ENCODE measurements around the gene FRYL.
A peak's percentile ranks its signal among the peaks of the same experiment; 100 is the strongest.
"Not testable (repeated sequence)": the region's sequence is repeated elsewhere in the genome, so short reads cannot be mapped to it uniquely, and the experiment has no call there.

FRYL gene

DNA sequence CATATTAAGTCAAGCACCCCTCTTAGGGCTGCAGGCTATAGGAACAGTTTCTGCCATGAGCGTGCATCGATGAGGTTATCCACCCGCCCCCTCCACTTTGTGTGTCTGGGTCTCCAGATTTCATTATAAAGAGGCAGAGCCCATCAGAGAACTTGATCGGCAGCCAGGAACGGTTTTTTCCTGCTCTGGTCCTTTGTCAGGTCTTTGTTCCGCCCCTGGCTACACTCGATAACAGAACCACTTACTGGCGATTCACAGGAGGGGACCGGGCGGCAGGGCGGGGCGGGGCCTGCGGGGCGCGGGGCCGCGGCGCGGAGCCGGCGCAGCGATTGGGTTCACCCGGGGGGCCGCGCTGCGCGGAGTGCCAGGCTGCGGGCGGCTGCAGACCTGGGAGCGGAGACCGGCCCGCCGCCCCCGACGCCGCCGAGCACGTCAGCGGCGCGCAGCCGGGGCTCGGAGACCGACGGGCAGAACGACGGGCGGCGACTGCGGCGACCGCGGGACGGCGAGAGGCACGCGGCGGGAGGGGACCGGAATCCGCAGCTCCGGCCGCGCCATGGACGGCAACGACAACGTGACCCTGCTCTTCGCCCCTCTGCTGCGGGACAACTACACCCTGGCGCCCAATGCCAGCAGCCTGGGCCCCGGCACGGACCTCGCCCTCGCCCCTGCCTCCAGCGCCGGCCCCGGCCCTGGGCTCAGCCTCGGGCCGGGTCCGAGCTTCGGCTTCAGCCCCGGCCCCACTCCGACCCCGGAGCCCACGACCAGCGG is 296.9 kb downstream of the FRYL start, which contains the start of gene SLC10A4:
TSS of gene SLC10A4 (plus strand) at position 338 of the 771 bp plus-strand sequence. CDS start at position 557, 219 bp downstream.
- DNase-seq: peak; percentile 52 to 62

DNA sequence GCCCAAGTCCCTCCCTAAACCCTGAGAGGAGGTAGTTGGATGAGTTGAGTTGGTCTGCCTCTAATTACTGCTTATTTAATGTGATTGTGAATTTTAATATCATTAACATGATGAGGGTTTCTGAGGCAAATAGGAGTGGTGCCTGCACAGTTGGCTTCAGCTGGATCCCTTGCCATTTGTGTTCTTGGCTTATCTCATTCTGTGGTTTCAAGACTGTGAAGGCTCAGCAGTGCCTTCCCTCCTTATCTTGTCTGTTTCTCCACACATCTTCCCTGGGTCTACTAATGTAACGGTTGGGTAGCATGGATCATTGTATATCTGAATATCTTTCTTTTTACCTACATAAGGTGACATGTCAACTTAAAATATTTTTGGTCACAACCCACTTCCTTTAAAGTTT is 298.5 kb downstream of the FRYL start:
- DNase-seq: no peak

DNA sequence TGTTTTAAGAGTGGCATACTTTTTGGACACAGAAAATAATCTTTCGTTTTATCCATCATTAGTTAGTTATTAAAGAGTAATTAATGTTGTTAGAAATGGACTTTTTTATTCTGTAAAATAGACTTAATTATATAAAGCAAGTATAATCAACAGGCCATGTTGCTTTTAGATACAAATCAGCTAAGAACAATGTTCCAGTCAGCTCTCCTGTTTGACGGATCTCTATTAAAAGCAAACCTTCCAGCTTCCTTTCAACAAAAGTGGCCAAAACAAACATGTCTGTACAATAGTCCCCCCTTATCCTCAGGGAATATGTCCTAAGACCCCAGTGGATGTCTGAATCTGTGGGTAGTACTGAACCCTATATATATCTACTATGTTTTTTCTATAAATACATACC is 301.8 kb downstream of the FRYL start:
- DNase-seq: no peak

DNA sequence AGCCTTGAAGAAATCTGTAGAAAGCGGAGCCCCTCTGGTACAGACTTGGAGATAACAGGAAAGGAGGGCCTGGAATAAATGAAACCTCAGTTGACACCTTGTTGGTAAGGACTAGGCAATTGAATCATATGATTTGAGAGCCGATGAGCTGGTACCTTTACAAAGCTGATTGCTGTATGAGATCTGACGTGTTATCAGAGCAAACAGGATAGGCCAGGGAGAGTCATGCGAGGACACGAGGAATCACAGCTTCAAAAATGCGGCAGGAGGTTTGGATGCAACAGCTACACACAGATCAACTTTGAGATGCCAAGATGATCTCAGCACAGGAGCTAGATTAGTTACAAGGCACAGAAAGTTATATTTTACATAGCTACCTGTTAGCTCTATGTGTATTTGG is 304.3 kb downstream of the FRYL start:
- no peak for DNase-seq

DNA sequence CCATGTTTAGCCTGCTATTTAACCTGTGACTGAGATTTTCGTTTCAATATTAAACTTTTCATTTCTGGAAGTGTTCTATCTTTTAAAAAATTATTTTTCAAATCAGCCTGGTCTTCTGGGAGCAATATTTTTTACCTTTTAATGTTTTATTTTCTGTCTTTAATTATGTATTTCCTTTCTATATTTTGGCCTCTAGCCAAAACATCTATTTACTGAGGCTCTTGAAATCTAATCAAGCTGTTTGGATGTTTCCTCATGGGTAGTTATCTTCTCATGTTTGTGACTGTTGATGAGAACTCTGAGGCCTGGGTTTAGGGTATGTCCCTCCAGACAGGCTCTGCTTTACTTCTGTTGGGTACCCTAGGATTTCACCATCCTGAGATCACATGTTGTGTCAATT is 307.3 kb downstream of the FRYL start:
- DNase-seq: no peak

DNA sequence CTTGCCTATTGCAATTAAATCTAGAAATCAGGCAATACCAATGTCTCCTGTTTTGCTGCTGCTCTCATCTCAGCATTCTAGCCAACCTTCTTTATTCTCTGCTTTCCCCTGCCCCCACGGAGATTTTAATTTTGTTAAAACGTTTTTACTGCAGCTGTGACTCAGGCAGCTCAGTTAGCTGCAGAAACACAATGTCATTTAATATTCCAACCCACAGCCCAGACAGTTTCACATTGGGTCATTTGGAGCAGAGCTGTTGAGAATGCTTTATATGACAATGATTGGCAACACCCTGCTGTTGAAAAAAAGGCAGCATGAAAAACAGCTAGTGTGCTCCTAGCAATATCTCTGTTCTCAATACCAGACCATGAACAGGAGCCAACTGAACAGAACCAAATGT is 309.5 kb downstream of the FRYL start:
- DNase-seq: no peak

DNA sequence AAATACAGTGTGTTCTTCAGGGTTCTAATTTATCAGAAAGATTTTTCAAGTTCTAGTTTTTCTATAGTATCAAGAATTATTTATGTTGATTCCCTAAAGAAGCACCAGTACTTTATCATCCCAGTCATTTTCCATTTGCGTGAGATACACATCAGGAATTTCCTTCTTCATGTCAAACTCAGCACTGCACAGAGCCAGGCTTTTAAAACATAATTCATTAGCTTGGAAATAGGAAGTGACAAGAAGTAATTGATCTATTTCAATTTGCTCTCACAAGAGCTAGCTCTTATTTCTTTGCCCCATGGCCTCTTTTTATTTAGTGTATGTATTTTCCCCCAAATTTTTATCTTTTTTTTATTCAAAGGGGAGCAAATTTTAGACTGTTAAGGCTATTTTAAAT is 309.9 kb downstream of the FRYL start:
- no peak for DNase-seq

DNA sequence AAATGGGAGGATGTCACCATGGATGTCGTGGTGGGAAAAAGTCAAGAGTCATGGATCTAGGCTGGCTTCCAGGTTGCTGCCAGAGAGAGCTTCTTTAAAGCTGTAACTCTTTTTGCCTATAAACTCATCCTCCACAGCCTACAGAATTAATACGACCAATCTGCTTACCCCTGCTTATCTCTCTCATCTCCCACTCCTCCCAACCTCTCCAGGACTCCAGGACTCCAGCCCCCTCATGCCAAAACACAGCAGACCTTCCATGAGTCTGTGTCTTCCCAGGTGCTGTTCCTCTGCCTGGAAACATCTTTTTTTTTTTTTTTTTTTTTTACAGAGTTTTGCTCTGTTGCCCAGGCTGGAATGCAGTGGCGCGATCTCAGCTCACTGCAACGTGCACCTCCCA is 312.2 kb downstream of the FRYL start:
- DNase-seq: no peak

DNA sequence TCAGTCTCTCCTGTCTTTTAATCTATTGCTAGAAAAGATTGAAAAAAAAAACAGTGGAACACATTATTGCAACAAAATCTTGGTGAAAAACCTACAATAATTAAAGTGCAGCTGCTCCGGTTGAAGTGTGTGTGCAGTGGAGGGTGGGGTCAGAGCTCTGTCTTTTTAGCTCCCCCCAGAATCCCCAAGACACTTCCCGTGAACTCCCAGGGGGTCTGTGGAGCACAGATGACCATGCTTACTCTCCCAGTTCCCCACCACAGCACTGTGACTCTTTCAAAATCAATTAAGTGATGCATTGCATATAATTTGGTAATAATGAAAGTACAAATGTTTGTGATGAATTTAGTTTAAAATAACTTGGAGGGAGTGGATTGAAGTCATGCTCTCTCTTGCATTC is 312.6 kb downstream of the FRYL start:
- DNase-seq: no peak

DNA sequence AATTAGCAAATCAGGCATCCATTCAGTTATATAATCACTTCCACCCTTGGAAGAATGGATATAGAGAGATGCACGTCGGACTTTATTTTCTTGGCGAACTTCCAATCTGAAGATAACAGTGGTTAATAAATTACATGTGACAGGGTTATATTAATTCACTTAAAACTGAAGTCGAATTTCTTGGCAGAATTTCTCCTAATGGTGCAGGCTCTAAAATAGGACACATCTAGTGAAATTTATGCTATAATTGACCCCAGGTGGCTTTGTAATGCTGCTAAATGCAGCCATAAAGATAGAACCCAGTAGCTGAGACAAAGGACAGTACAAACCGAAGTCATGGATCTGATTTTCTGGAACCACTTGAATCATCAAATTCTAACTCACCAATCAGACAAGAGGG is 317.7 kb downstream of the FRYL start:
- DNase-seq: no peak

DNA sequence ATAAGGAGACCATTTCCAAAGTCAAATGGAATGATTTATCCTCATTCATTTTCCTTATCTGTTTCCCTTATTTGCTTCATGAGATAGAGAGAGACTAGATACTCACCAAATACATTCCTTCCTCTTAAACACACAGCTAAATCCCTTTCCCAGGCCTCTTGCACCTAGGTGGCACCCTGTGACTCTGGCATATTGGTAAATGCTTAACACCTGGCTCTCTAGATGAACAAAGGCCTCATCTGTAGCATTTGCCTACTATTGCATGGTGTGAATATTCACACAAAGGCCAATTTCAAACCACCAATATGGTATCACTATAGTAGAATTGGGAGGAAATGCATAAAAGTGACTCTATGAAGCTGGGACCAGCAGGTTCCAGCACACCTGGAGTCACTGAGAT is 319.1 kb downstream of the FRYL start:
- no peak for DNase-seq

DNA sequence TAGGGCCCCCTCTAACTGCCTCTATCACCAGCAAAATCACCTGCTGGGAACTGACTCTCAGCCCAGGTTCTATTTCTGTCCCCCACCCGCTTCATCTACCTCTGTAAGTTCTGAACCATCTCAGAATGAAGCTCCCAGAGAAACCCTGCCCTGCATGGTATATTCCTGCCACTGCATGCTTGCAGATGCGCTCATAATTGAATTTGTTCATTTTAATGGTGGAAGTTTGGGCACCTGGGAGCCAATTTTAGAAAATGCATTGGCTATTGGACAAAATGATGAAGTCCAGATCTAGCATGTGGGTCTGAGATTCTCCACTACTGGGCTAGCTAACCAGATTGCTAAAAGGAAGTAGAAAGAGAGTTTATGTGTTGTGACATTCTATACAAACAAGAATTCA is 325.5 kb downstream of the FRYL start:
- DNase-seq: no peak

DNA sequence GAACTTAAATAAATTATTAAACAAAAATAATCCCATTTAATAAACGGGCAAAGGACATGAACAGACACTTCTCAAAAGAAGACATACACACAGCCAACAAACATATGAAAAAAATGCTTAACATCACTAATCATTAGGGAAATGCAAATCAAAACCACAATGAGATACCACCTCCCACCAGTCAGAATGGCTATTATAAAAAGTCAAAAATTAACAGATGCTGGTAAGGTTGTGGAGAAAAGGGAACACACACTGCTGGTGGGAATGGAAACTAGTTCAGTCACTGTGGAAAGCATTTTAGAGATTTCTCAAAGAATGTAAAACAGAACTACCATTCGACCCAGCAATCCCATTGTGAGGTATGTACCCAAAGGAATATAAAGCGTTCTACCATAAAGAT is 328.4 kb downstream of the FRYL start:
- not testable (repeated sequence) for DNase-seq

DNA sequence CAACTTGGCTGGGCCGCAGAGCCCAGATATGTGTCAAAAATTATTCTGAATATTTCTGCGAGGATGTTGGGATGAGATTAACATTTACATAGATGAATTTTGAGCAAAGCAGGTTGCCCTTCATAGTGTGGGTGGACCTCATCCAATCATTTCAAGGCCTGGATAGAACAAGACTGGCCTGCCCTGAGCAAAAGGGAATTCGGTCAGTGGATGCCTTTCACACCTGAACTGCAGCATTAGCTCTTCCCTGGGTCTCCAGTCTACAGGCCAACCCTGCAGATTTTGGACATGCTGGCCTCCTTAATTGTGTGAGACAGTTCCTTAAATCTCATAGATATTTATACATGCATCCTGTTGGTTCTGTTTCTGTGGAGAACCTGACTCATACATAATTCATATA is 329.3 kb downstream of the FRYL start:
- DNase-seq: no peak

DNA sequence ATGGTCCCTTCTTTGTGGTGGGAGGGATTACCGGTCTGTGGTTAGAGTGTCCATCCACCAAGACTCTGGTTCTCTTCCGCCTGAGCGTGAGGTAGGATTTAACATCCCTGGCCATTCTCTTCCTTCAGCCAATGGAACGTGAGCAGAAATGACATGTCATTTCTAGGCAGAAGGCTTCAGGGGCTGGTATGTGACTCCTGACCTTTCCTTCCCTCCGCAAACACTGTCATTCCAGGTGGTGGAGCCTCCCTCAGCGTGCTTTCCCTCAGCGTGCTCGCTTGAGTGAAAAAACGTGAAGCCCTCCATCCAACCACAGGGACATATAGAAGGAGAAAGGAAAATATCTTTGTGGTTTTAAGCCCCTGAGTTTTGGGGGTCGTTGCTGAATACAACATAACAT is 330.9 kb downstream of the FRYL start:
- DNase-seq: no peak
